Measurements from ENCODE around the gene SLC29A4. TPM values are rescaled to one million over a fixed set of nuclear protein-coding genes. Genes with fewer than 3 reads are reported as not detected.
"Not testable (repeated sequence)": the region's sequence is repeated elsewhere in the genome, so short reads cannot be mapped to it uniquely, and the experiment has no call there.

SLC29A4 gene
- total RNA-seq, 1 donor = 1.1 TPM

GRCh38 chr7:5238500-5238899, 44.2 kb upstream of the SLC29A4 start:
- no peak for TF ChIP-seq CTCF (IDR thresholded peaks at IDR 0.05; ENCODE audit: extremely low read depth, low read depth, low read length)
- H3K4me3 ChIP-seq (ENCODE audit: insufficient read depth, low read length) = no peak overlapping the region

GRCh38 chr7:5243261-5243660, 39.5 kb upstream of the SLC29A4 start:
- no peak overlapping the region for H3K4me2 ChIP-seq (ENCODE audit: insufficient read depth, low read length)
- no peak for DNase-seq (ENCODE audit: insufficient read length, low spot score, missing footprints)
- H3K4me3 ChIP-seq (ENCODE audit: insufficient read depth, low read length) = no peak overlapping the region
- no peaks in the 10 kb centered on the region for H3K79me2 ChIP-seq (ENCODE audit: insufficient read depth, low read length)
- no peak overlapping the region for H3K27ac ChIP-seq (ENCODE audit: low read depth, low read length)
- no peaks in the 10 kb centered on the region for H3K36me3 ChIP-seq (ENCODE audit: insufficient read depth, low read length)
- H3K4me1 ChIP-seq (ENCODE audit: insufficient read depth, low read length) = peaks cover 6% of the 10 kb centered on the region
- no peak for TF ChIP-seq CTCF (IDR thresholded peaks at IDR 0.05; ENCODE audit: extremely low read depth, low read depth, low read length)
- no peaks in the 10 kb centered on the region for H3K9me3 ChIP-seq (ENCODE audit: low read depth, low read length)
- H3K27me3 ChIP-seq (ENCODE audit: insufficient read depth, low read length) = peaks cover 3% of the 10 kb centered on the region
- H4K20me1 ChIP-seq (ENCODE audit: insufficient read depth, low read length) = no peaks in the 10 kb centered on the region
- no peak overlapping the region for H2AFZ ChIP-seq (ENCODE audit: low read length)

More at GRCh38 chr7:5238500-5238899, 44.2 kb upstream of the SLC29A4 start:
- Histone ChIP-seq H3K9me3 (ENCODE audit: low read depth, low read length) (no peaks in the 10 kb centered on the region), H3K79me2 (ENCODE audit: insufficient read depth, low read length) (no peaks in the 10 kb centered on the region), H2AFZ (ENCODE audit: low read length) (no peak overlapping the region), H3K4me2 (ENCODE audit: insufficient read depth, low read length) (no peak overlapping the region), H3K4me1 (ENCODE audit: insufficient read depth, low read length) (peaks cover 10% of the 10 kb centered on the region), H3K36me3 (ENCODE audit: insufficient read depth, low read length) (no peaks in the 10 kb centered on the region), H3K27me3 (ENCODE audit: insufficient read depth, low read length) (peaks cover 1% of the 10 kb centered on the region), H4K20me1 (ENCODE audit: insufficient read depth, low read length) (no peaks in the 10 kb centered on the region), H3K27ac (ENCODE audit: low read depth, low read length) (no peak overlapping the region)
- DNase-seq (ENCODE audit: insufficient read length, low spot score, missing footprints) = no peak

- H3K36me3 ChIP-seq (ENCODE audit: insufficient read depth, low read length) = no peaks in the 10 kb centered on the region
- peaks cover 3% of the 10 kb centered on the region for H3K27me3 ChIP-seq (ENCODE audit: insufficient read depth, low read length)
- no peak overlapping the region for H3K27ac ChIP-seq (ENCODE audit: low read depth, low read length)
- no peaks in the 10 kb centered on the region for H3K79me2 ChIP-seq (ENCODE audit: insufficient read depth, low read length)
- H3K9me3 ChIP-seq (ENCODE audit: low read depth, low read length) = no peaks in the 10 kb centered on the region
- H3K4me2 ChIP-seq (ENCODE audit: insufficient read depth, low read length) = no peak overlapping the region
- no peak for DNase-seq (ENCODE audit: insufficient read length, low spot score, missing footprints)
- no peaks in the 10 kb centered on the region for H4K20me1 ChIP-seq (ENCODE audit: insufficient read depth, low read length)
- no peak overlapping the region for H2AFZ ChIP-seq (ENCODE audit: low read length)
- TF ChIP-seq CTCF (IDR thresholded peaks at IDR 0.05; ENCODE audit: extremely low read depth, low read depth, low read length) = no peak
- H3K4me1 ChIP-seq (ENCODE audit: insufficient read depth, low read length) = no peaks in the 10 kb centered on the region
- no peak overlapping the region for H3K4me3 ChIP-seq (ENCODE audit: insufficient read depth, low read length)
Observed at GRCh38 chr7:5248201-5248885, 34.4 kb upstream of the SLC29A4 start.

GRCh38 chr7:5250787-5251186, 32.0 kb upstream of the SLC29A4 start:
- H4K20me1 ChIP-seq (ENCODE audit: insufficient read depth, low read length) = not testable (repeated sequence)

GRCh38 chr7:5253529-5253928, 29.2 kb upstream of the SLC29A4 start:
- H3K4me3 ChIP-seq (ENCODE audit: insufficient read depth, low read length); DNase-seq (ENCODE audit: insufficient read length, low spot score, missing footprints); H3K4me1 ChIP-seq (ENCODE audit: insufficient read depth, low read length); H3K9me3 ChIP-seq (ENCODE audit: low read depth, low read length); H3K27ac ChIP-seq (ENCODE audit: low read depth, low read length); H4K20me1 ChIP-seq (ENCODE audit: insufficient read depth, low read length); H3K27me3 ChIP-seq (ENCODE audit: insufficient read depth, low read length); H3K36me3 ChIP-seq (ENCODE audit: insufficient read depth, low read length); H2AFZ ChIP-seq (ENCODE audit: low read length); H3K4me2 ChIP-seq (ENCODE audit: insufficient read depth, low read length); H3K79me2 ChIP-seq (ENCODE audit: insufficient read depth, low read length): not testable (repeated sequence)

More at GRCh38 chr7:5250787-5251186, 32.0 kb upstream of the SLC29A4 start:
- DNase-seq (ENCODE audit: insufficient read length, low spot score, missing footprints); H3K4me2 ChIP-seq (ENCODE audit: insufficient read depth, low read length); H3K27ac ChIP-seq (ENCODE audit: low read depth, low read length); H3K4me1 ChIP-seq (ENCODE audit: insufficient read depth, low read length); H2AFZ ChIP-seq (ENCODE audit: low read length); H3K4me3 ChIP-seq (ENCODE audit: insufficient read depth, low read length); H3K9me3 ChIP-seq (ENCODE audit: low read depth, low read length); H3K79me2 ChIP-seq (ENCODE audit: insufficient read depth, low read length); H3K27me3 ChIP-seq (ENCODE audit: insufficient read depth, low read length); H3K36me3 ChIP-seq (ENCODE audit: insufficient read depth, low read length): not testable (repeated sequence)

- not testable (repeated sequence) for H3K79me2 ChIP-seq (ENCODE audit: insufficient read depth, low read length); H4K20me1 ChIP-seq (ENCODE audit: insufficient read depth, low read length); H3K4me1 ChIP-seq (ENCODE audit: insufficient read depth, low read length); DNase-seq (ENCODE audit: insufficient read length, low spot score, missing footprints); H3K4me2 ChIP-seq (ENCODE audit: insufficient read depth, low read length); H3K27me3 ChIP-seq (ENCODE audit: insufficient read depth, low read length); H3K36me3 ChIP-seq (ENCODE audit: insufficient read depth, low read length); H3K9me3 ChIP-seq (ENCODE audit: low read depth, low read length); H3K27ac ChIP-seq (ENCODE audit: low read depth, low read length); H2AFZ ChIP-seq (ENCODE audit: low read length); H3K4me3 ChIP-seq (ENCODE audit: insufficient read depth, low read length)
Observed at GRCh38 chr7:5254371-5254770, 28.4 kb upstream of the SLC29A4 start.

Data from osteoblast (primary cell).